ENCODE results near the gene AKR1A1. TPM values are rescaled to one million over a fixed set of nuclear protein-coding genes. Genes with fewer than 3 reads are reported as not detected.

The AKR1A1 gene
- total RNA-seq, 1 experiment from 2014 or later: 94.9 TPM

DNA sequence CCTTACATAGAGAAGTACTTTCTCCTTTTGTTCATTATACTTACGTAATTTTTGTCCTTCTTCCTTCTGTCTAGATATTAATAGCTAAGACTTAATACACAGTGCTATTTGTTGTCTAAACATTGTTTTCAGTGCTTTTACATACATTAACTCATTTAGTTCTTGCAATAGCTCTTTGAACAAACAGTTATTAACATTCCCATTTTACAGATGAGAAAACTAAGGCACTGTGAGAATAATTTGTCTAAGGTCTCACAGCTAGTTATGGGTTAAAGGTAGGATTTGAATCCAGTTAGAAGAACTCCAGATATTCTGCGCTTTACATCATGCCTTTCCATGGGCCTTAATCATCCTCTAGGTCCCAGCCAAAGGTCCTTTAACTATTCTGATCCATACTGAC is 53.6 kb downstream of the AKR1A1 start:
- no peaks in the 10 kb centered on the region for H3K27me3 ChIP-seq (ENCODE audit: low read length)
- ATAC-seq (no peak), DNase-seq (no peak)
- H3K4me3 ChIP-seq (ENCODE audit: low read length): no peak overlapping the region
- TF ChIP-seq EZH2phosphoT487 (IDR thresholded peaks at IDR 0.05; ENCODE audit: borderline replicate concordance, low read length) (no peak), CTCF (conservative IDR thresholded peaks at IDR 0.05; ENCODE audit: low read depth, low read length) (no peak), EZH2 (IDR thresholded peaks at IDR 0.05; ENCODE audit: low read length, unreplicated experiment) (no peak)
- no peak overlapping the region for H2AFZ ChIP-seq (ENCODE audit: low read length)
- ChIA-PET POLR2A (ENCODE audit: unreplicated experiment) (no interaction called here), CTCF (no interaction called here)
- no peaks in the 10 kb centered on the region for H3K9me2 ChIP-seq (replicated peaks; ENCODE audit: low read length)
- H4K20me1 ChIP-seq (ENCODE audit: low read length): peaks cover 24% of the 10 kb centered on the region; the same call in 1 of the 2 replicates
- BruUV-seq (replicated peaks): no TSS peak
- H3K9ac ChIP-seq (ENCODE audit: low read length): no peak overlapping the region
- H3K4me2 ChIP-seq (ENCODE audit: low read length): no peak overlapping the region
- no peak overlapping the region for H3K27ac ChIP-seq (ENCODE audit: low read length)
- no peaks in the 10 kb centered on the region for H3K9me3 ChIP-seq (ENCODE audit: low read length)
- peaks cover 65% of the 10 kb centered on the region for H3K36me3 ChIP-seq (ENCODE audit: low read depth, low read length)
- H3K79me2 ChIP-seq (ENCODE audit: low read length): peaks cover 40% of the 10 kb centered on the region
- intact Hi-C loops (cut with micrococcal nuclease): no loop called here
- H3K4me1 ChIP-seq (ENCODE audit: insufficient read depth, low read length): no peaks in the 10 kb centered on the region
- no peaks in the 10 kb centered on the region for H3F3A ChIP-seq (ENCODE audit: low read length, unreplicated experiment)

GRCh38 chr1:45607404-45608074 is 56.9 kb downstream of the AKR1A1 start:
- H3K4me2 ChIP-seq (ENCODE audit: low read length): no peak overlapping the region
- CTCF ChIA-PET: no interaction called here
- H3K36me3 ChIP-seq (ENCODE audit: low read depth, low read length): peaks cover 75% of the 10 kb centered on the region
- peaks cover 15% of the 10 kb centered on the region; the same call in 1 of the 2 replicates for H4K20me1 ChIP-seq (ENCODE audit: low read length)
- H3K9me3 ChIP-seq (ENCODE audit: low read length): no peaks in the 10 kb centered on the region
- intact Hi-C loops (cut with micrococcal nuclease): no loop called here
- no peak for DNase-seq
- no peaks in the 10 kb centered on the region for H3K27me3 ChIP-seq (ENCODE audit: low read length)
- no peaks in the 10 kb centered on the region for H3K4me1 ChIP-seq (ENCODE audit: insufficient read depth, low read length)
- H2AFZ ChIP-seq (ENCODE audit: low read length): no peak overlapping the region
- no peaks in the 10 kb centered on the region for H3K9me2 ChIP-seq (replicated peaks; ENCODE audit: low read length)
- H3K79me2 ChIP-seq (ENCODE audit: low read length): peaks cover 9% of the 10 kb centered on the region
- no peak overlapping the region for H3K4me3 ChIP-seq (ENCODE audit: low read length)
- no peak overlapping the region for H3K27ac ChIP-seq (ENCODE audit: low read length)
- BruUV-seq (replicated peaks): TSS peak; percentile 41
- no peaks in the 10 kb centered on the region for H3F3A ChIP-seq (ENCODE audit: low read length, unreplicated experiment)
- POLR2A ChIA-PET (ENCODE audit: unreplicated experiment): no interaction called here
- no peak overlapping the region for H3K9ac ChIP-seq (ENCODE audit: low read length)
- TF ChIP-seq EZH2 (IDR thresholded peaks at IDR 0.05; ENCODE audit: low read length, unreplicated experiment) (no peak), CTCF (conservative IDR thresholded peaks at IDR 0.05; ENCODE audit: low read depth, low read length) (no peak), EZH2phosphoT487 (IDR thresholded peaks at IDR 0.05; ENCODE audit: borderline replicate concordance, low read length) (no peak)
- no peak for ATAC-seq

Measured in PC-3 (cell line).